Ovary (tissue), 3 donors: ENCODE results near the gene AQP3.

ENCODE experiments used
- EP300 ChIP-seq: sonication (generic); formaldehyde crosslinking; IDR thresholded peaks from one replicate; pipeline ENCODE4 v1.6.1; 2017; ENCODE audit warnings: antibody characterized with exemption
- TF ChIP-seq, protein P1 (sequence below), 3 donors: fragments of 450-650 bp in 2 of 3; fragments of 200-600 bp in 1 of 3; IDR thresholded peaks; one replicate each; pipeline versions ENCODE4 v1.5.1 to v1.8.0; 2016 to 2022; ENCODE audit warnings: antibody characterized with exemption in 3 of 3, mild to moderate bottlenecking in 1 of 3
- donor health status: DM: no; HTN: no; CAD: no.

DNA sequence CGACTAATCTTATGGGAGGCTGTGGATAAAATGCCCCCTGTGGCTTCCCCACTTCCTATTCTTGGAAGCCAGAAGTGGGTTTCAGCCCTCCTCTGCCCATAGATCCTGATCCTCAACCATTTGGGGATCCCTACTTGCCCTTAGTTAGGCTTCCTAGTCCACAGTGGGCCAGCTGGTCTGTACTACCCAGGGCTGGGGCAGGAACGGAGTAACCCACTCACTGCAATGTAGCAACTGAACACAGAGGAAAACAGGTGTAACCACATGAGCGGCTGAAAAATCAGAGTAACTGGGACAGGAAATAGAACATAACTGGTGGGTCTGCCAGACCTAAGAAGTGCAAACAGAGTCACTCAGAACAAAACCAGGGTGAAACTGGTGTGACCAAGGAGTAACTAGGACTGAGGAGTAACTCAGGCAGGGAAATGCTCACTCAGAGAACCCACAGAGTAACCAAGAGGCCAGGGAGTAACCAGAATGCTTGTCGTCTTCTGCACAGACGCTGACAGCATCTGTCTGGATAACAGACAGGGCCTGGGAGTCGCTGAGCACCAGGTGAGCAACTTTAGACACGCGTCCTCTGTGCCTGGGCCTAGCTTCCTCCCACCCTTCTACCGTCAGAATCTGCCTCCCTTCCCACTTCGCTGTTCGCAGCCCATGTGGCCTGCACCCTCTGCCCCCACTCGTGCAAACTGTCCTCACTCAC is 1.0 kb downstream of the AQP3 start:
- no peak for TF ChIP-seq EP300
- TF ChIP-seq, protein P1, sequence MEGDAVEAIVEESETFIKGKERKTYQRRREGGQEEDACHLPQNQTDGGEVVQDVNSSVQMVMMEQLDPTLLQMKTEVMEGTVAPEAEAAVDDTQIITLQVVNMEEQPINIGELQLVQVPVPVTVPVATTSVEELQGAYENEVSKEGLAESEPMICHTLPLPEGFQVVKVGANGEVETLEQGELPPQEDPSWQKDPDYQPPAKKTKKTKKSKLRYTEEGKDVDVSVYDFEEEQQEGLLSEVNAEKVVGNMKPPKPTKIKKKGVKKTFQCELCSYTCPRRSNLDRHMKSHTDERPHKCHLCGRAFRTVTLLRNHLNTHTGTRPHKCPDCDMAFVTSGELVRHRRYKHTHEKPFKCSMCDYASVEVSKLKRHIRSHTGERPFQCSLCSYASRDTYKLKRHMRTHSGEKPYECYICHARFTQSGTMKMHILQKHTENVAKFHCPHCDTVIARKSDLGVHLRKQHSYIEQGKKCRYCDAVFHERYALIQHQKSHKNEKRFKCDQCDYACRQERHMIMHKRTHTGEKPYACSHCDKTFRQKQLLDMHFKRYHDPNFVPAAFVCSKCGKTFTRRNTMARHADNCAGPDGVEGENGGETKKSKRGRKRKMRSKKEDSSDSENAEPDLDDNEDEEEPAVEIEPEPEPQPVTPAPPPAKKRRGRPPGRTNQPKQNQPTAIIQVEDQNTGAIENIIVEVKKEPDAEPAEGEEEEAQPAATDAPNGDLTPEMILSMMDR (IDR thresholded peaks at IDR 0.05), result no peak
